PC-9 (cell line): ENCODE measurements around the gene PTGES2. TPM values are rescaled to one million over a fixed set of nuclear protein-coding genes. Genes with fewer than 3 reads are reported as not detected.

Experiments
- BruUV-seq: library from RNA; stranded (reverse); fragments of 400-500 nt; replicated peaks from 2 replicates; lab custom pipeline; 2021; lab: Mats Ljungman, UMichigan
- CTCF ChIA-PET: fragments of 300-600 bp; sonication (Branson Sonifier 250); formaldehyde crosslinking; loops from one replicate; lab custom pipeline; 2022; ENCODE audit warnings: antibody characterized with exemption; lab: Charles Lee
- POLR2A ChIA-PET: fragments of 300-600 bp; sonication (Branson Sonifier 250); formaldehyde crosslinking; loops from one replicate; lab custom pipeline; 2022; ENCODE audit warnings: antibody characterized with exemption; ENCODE audit not compliant: unreplicated experiment; lab: Charles Lee
- DNase-seq, 2 experiments: peaks; one replicate each; pipeline versions ENCODE4 v3.0.0 to v3.0.0-alpha.2; 2015 to 2022; ENCODE audit warnings: mixed read lengths in 1 of 2
- H2AFZ ChIP-seq: fragments of 200-600 bp; sonication (generic); 2 replicates; pipeline ENCODE4 v1.8.1; 2017; ENCODE audit warnings: antibody characterized with exemption
- H3F3A ChIP-seq: fragments of 200-600 bp; sonication (generic); 2 replicates; pipeline ENCODE4 v1.8.1; 2017; ENCODE audit warnings: antibody characterized with exemption, mild to moderate bottlenecking, low read depth; ENCODE audit not compliant: insufficient read depth
- H3K27ac ChIP-seq: fragments of 200-600 bp; sonication (generic); 2 replicates; pipeline ENCODE4 v1.6.1; 2016; ENCODE audit warnings: mixed run types
- H3K27me3 ChIP-seq: fragments of 200-600 bp; sonication (generic); 2 replicates; pipeline ENCODE4 v1.6.1; 2016; ENCODE audit warnings: low read depth, mixed run types; ENCODE audit not compliant: insufficient read depth
- H3K36me3 ChIP-seq: fragments of 200-600 bp; sonication (generic); 2 replicates; pipeline ENCODE4 v1.6.1; 2016; ENCODE audit warnings: low read depth, mixed run types
- H3K4me1 ChIP-seq: fragments of 200-600 bp; sonication (generic); replicated peaks from 2 replicates; pipeline ENCODE4 v1.6.1; 2016; ENCODE audit warnings: mixed run types; ENCODE audit not compliant: insufficient read depth
- H3K4me2 ChIP-seq: fragments of 200-600 bp; sonication (generic); 2 replicates; pipeline ENCODE4 v1.6.1; 2017; ENCODE audit warnings: mixed run types
- H3K4me3 ChIP-seq: fragments of 200-600 bp; sonication (generic); 2 replicates; pipeline ENCODE4 v1.6.1; 2016; ENCODE audit warnings: mixed run types
- H3K79me2 ChIP-seq: fragments of 200-600 bp; sonication (generic); 2 replicates; pipeline ENCODE4 v1.6.1; 2017; ENCODE audit warnings: low read depth, mixed run types
- H3K9me2 ChIP-seq: fragments of 200-600 bp; sonication (generic); 2 replicates; pipeline ENCODE4 v1.8.1; 2017; ENCODE audit warnings: mild to moderate bottlenecking; ENCODE audit not compliant: insufficient read depth
- H3K9me3 ChIP-seq: fragments of 200-600 bp; sonication (generic); 2 replicates; pipeline ENCODE4 v1.8.1; 2016; ENCODE audit warnings: low read depth; ENCODE audit not compliant: insufficient read depth
- H4K20me1 ChIP-seq: fragments of 200-600 bp; sonication (generic); 2 replicates; pipeline ENCODE4 v1.8.1; 2017; ENCODE audit not compliant: insufficient read depth
- CTCF ChIP-seq: fragments of 200-600 bp; sonication (generic); conservative IDR thresholded peaks from 2 replicates; pipeline ENCODE4 v1.6.1; 2017; ENCODE audit warnings: mixed run types, antibody characterized with exemption, mild to moderate bottlenecking, moderate library complexity
- EZH2 ChIP-seq: fragments of 200-600 bp; sonication (generic); IDR thresholded peaks from 2 replicates; pipeline ENCODE4 v1.8.0; 2017; ENCODE audit warnings: antibody characterized with exemption, low read depth
- intact Hi-C: fragments of 100-400 bp; cut with micrococcal nuclease; formaldehyde crosslinking; loops from one replicate; pipeline ENCODE4 v1.10.0; 2022; ENCODE audit not compliant: unreplicated experiment
- total RNA-seq: library from RNA; stranded (reverse); gene quantifications from 2 replicates; pipeline ENCODE4 v1.2.3, GENCODE V29; 2021

Gene PTGES2
- total RNA-seq, 1 experiment from 2014 or later: 95.2 TPM

- intact Hi-C loops: loop anchor here (2.0 to 5.0 kb wide), 4 partner anchors 130 to 427 kb away; partner anchors contain the start of genes GOLGA2, SLC27A4, SPTAN1 and SWI5
- Histone ChIP-seq H4K20me1 (peaks cover 19% of the 10 kb centered on the region), H3K9me3 (no peaks in the 10 kb centered on the region), H3K4me2 (peak overlapping the region; percentile 91; the same call in 1 of the 2 replicates), H3K4me3 (no peak overlapping the region; the same call in 1 of the 2 replicates), H3K9me2 (no peaks in the 10 kb centered on the region), H3K4me1 (peaks cover 22% of the 10 kb centered on the region), H3K79me2 (peaks cover 42% of the 10 kb centered on the region), H3K36me3 (no peaks in the 10 kb centered on the region), H2AFZ (no peak overlapping the region), H3F3A (peaks cover 15% of the 10 kb centered on the region; the same call in 1 of the 2 replicates), H3K27me3 (no peaks in the 10 kb centered on the region), H3K27ac (no peak overlapping the region)
- BruUV-seq: no TSS peak
- DNase-seq: peak; percentile 58 to 85
- ChIA-PET POLR2A (interaction anchor here (0.6 to 1.1 kb wide), 3 partner anchors 35 to 226 kb away, joined by 3 to 11 read pairs (median 5); partner anchors contain the start of gene BBLN), CTCF (interaction anchor here (0.6 to 1.5 kb wide), 8 partner anchors 14 to 286 kb away, joined by 3 to 9 read pairs (median 3); no protein-coding TSS in a partner anchor)
- TF ChIP-seq EZH2 (no peak), CTCF (peak; percentile 83)
Observed at GRCh38 chr9:128124873-128125579, 2.5 kb downstream of the PTGES2 start.

DNA sequence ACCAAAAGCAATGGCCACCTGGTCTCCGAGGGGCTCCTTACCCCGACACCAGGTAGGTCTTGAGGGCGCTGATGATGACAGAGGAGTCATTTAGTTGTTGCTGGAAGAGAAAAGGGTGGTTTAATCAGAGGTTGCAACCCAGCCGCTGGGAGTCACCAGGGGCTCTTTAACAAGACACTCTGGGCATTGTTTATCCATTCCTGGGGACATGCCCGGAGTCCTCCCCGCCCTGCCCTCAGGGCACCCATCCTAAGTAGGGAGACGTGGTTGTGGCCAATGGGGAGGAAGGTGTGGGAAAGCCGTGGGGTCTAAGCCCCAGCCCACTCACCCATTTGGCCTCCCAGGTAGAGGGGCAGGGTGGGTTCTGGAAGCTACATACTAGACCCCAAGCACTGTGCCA lies 3.1 kb downstream of the PTGES2 start:
- no peaks in the 10 kb centered on the region for H3K36me3 ChIP-seq
- POLR2A ChIA-PET: interaction anchor here (0.6 to 1.1 kb wide), 3 partner anchors 36 to 227 kb away, joined by 3 to 11 read pairs (median 5); partner anchors contain the start of gene BBLN
- CTCF ChIA-PET: interaction anchor here (0.6 to 1.5 kb wide), 8 partner anchors 13 to 287 kb away, joined by 3 to 9 read pairs (median 3); no protein-coding TSS in a partner anchor

More for the DNA sequence above, 3.1 kb downstream of the PTGES2 start:
- H3K4me2 ChIP-seq: no peak overlapping the region
- no peak overlapping the region for H2AFZ ChIP-seq
- peaks cover 19% of the 10 kb centered on the region for H3K4me1 ChIP-seq
- TF ChIP-seq CTCF (no peak), EZH2 (no peak)
- no peaks in the 10 kb centered on the region for H3K9me3 ChIP-seq
- H3K27ac ChIP-seq: no peak overlapping the region
- H4K20me1 ChIP-seq: peaks cover 19% of the 10 kb centered on the region
- DNase-seq: no peak
- no peak overlapping the region for H3K4me3 ChIP-seq
- BruUV-seq: no TSS peak
- intact Hi-C loops: loop anchor here (2.0 kb wide), 1 partner anchor 130 kb away; no protein-coding TSS in a partner anchor
- H3K9me2 ChIP-seq: no peaks in the 10 kb centered on the region
- peaks cover 15% of the 10 kb centered on the region; the same call in 1 of the 2 replicates for H3F3A ChIP-seq
- peaks cover 42% of the 10 kb centered on the region for H3K79me2 ChIP-seq
- H3K27me3 ChIP-seq: no peaks in the 10 kb centered on the region
